Measurements from ENCODE around the gene CNTN6.

CNTN6 gene

DNA sequence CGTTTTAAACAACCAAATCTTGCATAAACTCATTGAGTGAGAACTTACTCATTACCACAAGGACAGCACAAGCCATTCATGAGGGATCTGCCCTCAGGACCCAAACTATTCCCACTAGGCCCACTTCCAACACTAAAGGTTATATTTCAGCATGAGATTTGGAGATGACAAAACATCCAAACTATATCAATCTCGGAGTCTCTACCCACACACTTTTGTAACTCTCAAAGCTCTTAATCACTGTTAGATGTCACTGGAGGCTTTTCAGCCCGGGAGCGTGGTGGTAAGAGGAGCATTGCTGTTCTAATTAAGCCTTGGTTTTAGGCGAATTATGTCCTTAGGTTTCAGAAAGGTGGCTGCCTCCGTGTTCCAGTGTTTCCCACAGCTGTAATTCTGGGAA, 86.3 kb downstream of the CNTN6 start:
- no peak for DNase-seq

DNA sequence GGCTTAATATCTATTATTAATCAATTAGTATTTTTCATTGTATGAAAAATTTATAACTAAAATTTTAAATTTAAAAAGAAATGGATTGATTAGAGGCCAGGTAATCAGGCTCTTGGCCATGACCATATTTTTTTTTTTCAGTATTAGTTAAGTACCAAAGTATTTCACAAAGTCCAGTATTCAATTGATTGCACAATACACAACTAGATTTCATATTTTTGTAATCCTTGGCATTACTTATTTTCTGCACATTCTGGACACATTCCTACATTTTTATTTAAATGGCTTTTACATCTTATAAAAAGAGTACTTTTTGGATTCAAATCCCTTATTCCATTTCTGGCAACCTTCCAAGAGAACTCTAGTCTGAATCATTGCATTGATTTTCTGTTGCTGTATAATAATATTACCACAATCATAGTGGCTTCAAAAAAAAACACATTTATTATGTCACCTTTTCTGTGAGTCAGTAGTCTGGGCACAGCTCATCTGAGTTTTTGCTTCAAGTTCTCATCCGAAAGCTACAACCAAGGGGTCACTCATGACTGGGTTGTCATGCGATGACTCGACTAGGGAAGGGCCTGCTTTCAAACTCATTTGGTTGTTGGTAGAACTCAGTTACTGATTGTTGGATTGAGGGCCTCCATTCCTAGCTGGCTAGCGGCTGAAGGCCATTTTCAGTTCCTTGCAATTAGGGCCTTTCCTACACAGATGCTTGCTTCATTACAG, 90.7 kb downstream of the CNTN6 start:
- no peak for DNase-seq

DNA sequence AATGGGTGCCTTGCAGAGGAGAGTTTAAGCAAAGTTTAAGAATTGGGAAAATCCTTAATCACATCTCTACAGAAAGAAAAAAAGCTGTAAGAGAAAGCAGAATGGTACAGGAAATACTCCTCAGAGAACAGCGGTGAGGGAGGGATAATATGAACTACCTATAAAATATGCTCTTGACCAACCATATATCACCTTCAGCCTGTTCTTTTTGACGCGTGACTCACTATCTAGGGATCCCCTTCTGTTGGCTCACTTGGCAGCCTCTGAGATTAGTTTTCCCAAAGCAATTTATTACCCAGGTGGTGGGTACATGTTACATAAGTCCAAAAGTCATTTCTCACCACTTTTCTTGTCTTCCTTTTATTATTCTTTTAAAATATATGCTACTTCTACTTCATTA, 97.7 kb downstream of the CNTN6 start:
- no peak for DNase-seq

GRCh38 chr3:1191026-1191425, 98.2 kb downstream of the CNTN6 start:
- DNase-seq, result no peak

DNA sequence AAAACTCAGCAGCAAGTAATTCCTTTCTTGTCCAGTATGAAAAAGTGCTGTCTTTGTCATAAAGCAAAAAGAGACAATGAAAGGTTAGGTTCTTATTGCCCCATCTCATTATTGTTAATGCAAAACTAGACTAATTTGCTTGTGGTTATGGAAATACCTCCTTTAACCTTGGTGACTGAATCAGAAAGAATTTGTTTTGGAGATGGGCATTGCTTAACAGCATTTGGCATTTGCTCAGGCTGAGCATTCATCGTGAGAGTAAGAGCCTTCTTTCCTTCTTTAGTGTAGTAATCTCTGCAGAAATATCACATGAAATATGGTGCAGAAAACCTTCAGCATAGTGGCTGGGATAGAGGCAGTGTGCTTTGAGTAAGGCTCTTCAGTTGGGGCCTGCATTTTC, 103.1 kb downstream of the CNTN6 start:
- DNase-seq, result no peak

DNA sequence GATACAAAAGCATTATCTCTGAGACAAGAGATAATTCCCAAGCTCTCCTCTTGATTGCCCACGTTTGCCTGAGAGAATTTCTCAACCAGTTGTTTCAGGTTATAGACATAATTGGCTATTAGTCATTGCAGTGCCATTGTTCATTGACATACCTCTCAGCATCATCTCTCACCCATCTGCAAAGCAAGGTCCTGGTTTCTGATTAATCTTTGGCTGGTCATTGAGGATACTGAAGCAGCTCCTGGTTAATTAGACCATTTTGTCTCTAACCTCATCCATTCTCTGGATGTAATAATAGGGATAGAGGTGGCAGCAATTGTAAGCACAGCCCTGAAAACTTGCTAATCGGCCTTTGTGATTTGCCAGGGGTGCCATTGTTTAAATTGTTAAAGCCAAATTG, 104.2 kb downstream of the CNTN6 start:
- DNase-seq, result no peak

DNA sequence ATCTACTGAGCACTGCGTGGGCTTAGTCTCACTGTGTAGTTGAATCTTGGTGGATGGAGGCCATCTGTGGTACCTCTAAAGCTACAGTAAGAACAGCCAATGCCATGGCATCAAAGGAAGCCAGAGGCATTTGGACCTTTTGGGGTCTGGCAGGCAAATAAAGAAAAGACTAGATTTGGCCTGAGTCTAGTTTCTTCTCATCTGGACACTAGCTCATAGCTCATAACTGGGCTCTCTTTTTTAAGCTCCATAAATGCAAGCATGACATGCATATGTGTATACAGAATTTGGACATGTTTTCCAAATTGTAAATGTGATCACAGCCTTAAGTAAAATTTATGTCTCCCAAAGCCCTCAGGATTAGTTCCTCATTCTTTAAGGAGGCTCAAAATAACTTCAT, 107.5 kb downstream of the CNTN6 start:
- DNase-seq, result no peak

- no peak for DNase-seq
Measured at GRCh38 chr3:1207904-1208303, 115.1 kb downstream of the CNTN6 start.

- DNase-seq, result no peak
Measured at GRCh38 chr3:1214933-1215332, 122.1 kb downstream of the CNTN6 start.

DNA sequence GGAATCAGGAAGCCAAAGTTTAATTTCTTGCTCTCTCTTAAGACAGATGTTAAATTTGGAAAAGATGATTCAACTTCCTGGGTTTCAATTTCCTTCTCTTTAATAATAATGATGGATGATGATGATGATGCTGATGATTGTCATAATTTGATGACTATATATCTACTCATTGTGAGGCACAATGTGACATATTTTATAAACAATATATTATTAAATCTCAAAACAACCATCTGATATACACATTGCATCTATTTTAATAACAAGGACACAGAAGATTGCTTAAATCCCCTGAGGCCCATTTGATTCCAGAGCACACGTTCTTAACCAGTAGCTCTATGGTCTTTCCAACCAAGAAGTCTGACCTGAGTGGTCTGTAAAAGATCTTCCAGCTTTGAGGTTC, 124.0 kb downstream of the CNTN6 start:
- no peak for DNase-seq

GRCh38 chr3:1227111-1227510, 134.3 kb downstream of the CNTN6 start:
- no peak for DNase-seq

- DNase-seq, result no peak
Measured at GRCh38 chr3:1228289-1228688, 135.5 kb downstream of the CNTN6 start.

GRCh38 chr3:1230920-1231319, 138.1 kb downstream of the CNTN6 start:
- DNase-seq, result no peak

DNA sequence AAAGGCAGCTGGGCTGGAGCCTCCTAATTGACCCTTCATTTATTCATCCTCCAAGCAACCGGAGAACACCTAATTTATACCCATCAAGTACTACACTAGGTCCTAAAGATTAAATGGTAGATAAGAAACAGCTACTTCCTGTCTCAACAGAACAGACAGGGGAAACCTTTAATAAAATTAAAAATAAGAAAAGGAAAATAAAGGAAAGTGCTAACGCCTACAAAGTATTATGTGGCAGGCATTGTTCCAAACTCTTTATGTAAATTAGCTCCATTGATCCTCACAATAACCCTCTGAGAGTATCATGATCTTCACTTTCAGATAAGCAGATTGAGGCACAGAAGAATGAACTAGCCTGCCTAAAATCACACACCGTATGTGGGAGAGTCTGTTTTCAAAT, 139.5 kb downstream of the CNTN6 start:
- DNase-seq, result no peak

DNA sequence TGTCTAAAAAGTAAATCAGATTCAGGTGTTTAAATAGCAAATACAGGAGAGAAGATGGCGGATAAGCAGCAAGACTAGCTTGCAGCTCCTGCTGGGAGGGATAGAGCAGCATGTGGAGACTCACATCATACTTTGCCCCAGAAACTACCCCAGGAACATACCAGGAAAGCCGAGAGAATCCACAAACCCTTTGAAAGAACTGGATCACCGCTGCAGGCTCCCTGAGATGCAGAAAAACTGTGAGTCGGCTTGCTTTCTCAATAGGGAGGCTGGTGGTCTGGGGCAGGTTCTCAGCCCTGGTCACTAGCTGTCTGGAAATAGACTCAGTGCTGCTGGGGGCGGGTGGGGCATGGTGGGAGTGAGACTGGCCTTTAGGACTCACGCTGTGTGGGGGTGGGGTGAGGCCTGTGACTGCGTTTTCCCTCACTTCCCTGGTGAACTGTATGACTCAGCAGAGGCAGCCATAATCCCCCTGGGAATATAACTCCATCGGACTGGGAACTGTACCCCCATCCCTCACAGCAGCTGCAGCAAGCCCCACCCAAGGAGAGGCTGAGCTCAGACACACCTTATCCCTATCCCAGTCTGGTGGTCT, 142.8 kb downstream of the CNTN6 start:
- DNase-seq, result no peak

DNA sequence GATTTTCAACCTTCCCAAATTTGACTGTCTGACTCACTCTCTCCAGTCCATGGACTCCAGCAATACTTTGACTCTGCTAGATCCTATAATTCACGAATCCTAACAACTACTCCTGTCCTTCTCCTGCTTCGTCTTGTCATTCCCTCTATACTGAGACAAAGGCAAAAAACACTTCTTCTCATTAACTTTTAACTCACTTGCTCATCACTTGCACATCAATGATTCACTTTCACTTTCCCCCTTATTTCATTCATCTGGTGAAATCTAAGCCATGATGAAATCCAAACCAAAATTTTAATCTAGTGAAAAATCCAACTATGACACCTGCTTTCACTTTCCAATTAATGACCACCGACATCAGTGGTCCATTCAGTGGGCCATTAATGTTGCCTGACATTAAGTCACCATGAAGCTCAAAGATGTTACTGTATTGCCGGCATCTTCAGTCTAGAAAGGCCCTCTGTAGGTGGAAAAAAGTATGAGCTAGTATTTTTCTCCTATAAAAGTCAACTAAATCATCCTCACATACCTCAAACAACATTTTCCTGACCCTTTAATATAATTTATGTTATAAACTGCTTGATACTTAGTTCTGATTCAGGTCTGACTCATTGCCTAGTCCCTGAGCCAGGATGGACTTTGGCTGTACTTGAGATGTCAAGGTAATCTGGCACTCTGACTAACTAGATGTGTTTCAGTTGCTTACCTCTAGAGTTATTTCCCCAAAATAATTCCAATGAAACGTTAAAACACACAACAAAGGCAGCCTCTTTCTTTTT, 158.6 kb downstream of the CNTN6 start:
- no peak for DNase-seq

GRCh38 chr3:1252061-1252430, 159.2 kb downstream of the CNTN6 start:
- no peak for DNase-seq

- DNase-seq, result no peak
Measured at GRCh38 chr3:1262246-1262645, 169.4 kb downstream of the CNTN6 start.

GRCh38 chr3:1263121-1263520, 170.3 kb downstream of the CNTN6 start:
- DNase-seq, result no peak

- no peak for DNase-seq
Measured at GRCh38 chr3:1269808-1270207, 177.0 kb downstream of the CNTN6 start.

DNA sequence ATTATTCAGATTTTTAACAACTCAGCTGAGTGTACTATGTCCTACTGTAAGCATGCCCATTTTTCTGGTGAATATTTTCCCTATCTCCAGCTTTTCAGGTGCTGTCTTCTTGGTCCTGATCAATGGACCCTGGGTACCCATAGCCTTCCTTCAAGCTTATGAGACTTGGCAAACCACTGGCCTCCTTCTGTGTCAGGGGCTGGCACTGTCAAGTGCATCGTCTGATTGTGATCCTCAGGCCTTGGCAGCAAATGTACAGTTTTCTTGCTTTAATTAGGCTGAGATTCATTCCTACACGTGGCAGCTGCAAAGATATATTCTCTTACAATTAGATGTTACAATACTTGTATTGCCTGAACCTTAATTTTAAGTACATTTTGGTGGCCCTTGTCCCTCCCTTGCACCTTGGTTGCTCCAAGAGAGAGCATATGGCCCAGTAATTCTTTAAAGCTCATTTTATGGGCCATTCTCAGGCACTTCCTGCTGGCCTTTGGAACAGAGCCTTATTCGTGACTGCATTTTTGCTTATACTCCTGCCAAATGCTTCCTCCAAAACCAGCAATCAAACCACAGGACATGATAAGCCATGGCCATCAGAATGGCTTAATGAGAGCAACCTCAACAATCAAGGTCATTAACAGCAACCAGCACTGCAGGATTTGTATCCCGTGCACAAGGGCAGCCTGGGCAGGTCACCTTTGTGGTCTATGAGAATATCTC, 179.9 kb downstream of the CNTN6 start:
- DNase-seq, result no peak

DNA sequence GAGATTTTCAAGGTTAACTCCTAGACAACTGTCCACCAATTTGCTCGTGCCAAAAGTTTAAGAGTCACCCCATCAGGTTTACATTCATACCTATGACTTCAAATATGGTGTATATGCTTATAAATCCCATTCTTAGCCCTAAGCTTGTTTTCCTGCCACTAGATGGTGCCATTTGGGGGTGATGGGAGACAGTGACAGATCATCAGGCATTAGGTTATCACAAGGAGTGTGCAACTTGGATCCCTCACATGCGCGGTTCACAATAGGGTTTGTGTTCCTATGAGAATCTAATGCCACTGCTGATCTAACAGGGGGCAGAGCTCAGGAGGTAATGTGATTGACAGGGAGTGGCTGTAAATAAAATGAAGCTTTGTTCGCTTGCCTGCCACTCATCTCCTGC, 182.7 kb downstream of the CNTN6 start:
- DNase-seq, result no peak

DNA sequence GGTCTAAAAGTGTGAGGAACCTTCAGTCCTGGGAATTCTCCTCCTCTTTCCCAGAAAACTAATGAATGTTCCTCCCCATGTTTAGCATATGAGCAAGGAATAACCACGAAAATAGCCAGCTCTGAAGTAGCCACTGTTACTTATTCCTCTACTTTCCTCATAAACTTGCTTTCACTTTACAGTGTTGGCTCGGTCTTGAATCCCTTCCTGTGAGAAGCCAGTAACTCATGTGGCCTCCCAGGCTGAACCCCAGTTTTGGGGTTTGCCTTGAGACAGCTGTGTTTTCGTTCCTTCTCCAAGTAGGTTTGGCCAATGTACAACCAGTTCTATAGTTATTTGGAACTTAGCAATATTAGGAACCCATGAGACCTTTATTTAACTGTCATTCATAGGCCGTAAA, 195.0 kb downstream of the CNTN6 start:
- no peak for DNase-seq
